HUES6 (cell line): Measurements from ENCODE around the gene SCTR.

Source experiments
- H3K27ac ChIP-seq: 2 replicates; pipeline ENCODE4 v1.7.0; 2013; ENCODE audit warnings: low read depth, mild to moderate bottlenecking, low read length, inconsistent platforms
- H3K27me3 ChIP-seq: 2 replicates; pipeline ENCODE4 v1.6.1; 2013; ENCODE audit warnings: low read length; ENCODE audit not compliant: control insufficient read depth, insufficient read depth
- H3K36me3 ChIP-seq: 2 replicates; pipeline ENCODE4 v1.6.1; 2013; ENCODE audit warnings: low read length; ENCODE audit not compliant: control insufficient read depth, insufficient read depth
- H3K4me1 ChIP-seq: 2 replicates; pipeline ENCODE4 v1.6.1; 2013; ENCODE audit warnings: low read length; ENCODE audit not compliant: control insufficient read depth, insufficient read depth
- H3K4me3 ChIP-seq: 2 replicates; pipeline ENCODE4 v1.5.1; 2013; ENCODE audit warnings: low read depth, low read length
- H3K9ac ChIP-seq: one replicate; pipeline ENCODE4 v1.6.1; 2013; ENCODE audit warnings: mild to moderate bottlenecking, low read length
- H3K9me3 ChIP-seq: 2 replicates; pipeline ENCODE4 v1.6.1; 2013; ENCODE audit warnings: low read depth, low read length; ENCODE audit not compliant: control insufficient read depth, insufficient read depth

Gene SCTR

GRCh38 chr2:119469661-119470297 lies 54.5 kb downstream of the SCTR start:
- Histone ChIP-seq H3K4me1 (peaks cover 10% of the 10 kb centered on the region), H3K27me3 (no peaks in the 10 kb centered on the region), H3K9me3 (no peaks in the 10 kb centered on the region), H3K4me3 (no peak overlapping the region), H3K27ac (no peak overlapping the region), H3K9ac (no peak overlapping the region), H3K36me3 (no peaks in the 10 kb centered on the region)

GRCh38 chr2:119469131-119469530 lies 55.2 kb downstream of the SCTR start:
- peaks cover 10% of the 10 kb centered on the region for H3K4me1 ChIP-seq
- no peak overlapping the region for H3K9ac ChIP-seq
- H3K27ac ChIP-seq: no peak overlapping the region
- H3K9me3 ChIP-seq: no peaks in the 10 kb centered on the region
- H3K4me3 ChIP-seq: no peak overlapping the region
- H3K36me3 ChIP-seq: no peaks in the 10 kb centered on the region
- no peaks in the 10 kb centered on the region for H3K27me3 ChIP-seq

- Histone ChIP-seq H3K9me3 (no peaks in the 10 kb centered on the region), H3K36me3 (no peaks in the 10 kb centered on the region), H3K4me1 (peaks cover 10% of the 10 kb centered on the region), H3K27me3 (no peaks in the 10 kb centered on the region), H3K9ac (no peak overlapping the region), H3K4me3 (no peak overlapping the region), H3K27ac (no peak overlapping the region)
Measured at GRCh38 chr2:119468154-119468955, 55.9 kb downstream of the SCTR start.

- no peak overlapping the region for H3K9ac ChIP-seq
- no peak overlapping the region for H3K4me3 ChIP-seq
- no peaks in the 10 kb centered on the region for H3K36me3 ChIP-seq
Measured at GRCh38 chr2:119466373-119466772, 57.9 kb downstream of the SCTR start.

DNA sequence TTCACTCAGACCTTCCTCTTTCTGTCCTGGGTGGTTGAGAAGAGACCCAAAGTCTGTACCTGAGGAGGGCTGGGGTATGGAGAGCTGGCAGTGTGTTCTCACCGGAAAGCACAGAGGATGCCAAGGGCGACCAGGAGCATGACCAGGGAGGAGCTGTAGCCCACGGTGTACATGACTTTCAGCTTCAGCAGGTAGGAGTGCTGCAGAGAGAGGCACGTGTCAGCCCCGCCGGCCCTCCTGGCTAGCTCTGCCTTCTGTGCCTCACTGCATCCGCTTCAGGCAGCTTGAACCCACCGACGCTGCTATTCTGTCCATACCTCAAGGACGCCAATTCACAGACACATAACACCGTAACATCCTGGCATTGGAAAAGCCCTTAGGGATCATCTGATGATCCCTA lies 58.6 kb downstream of the SCTR start:
- Histone ChIP-seq H3K27me3 (no peaks in the 10 kb centered on the region), H3K9ac (no peak overlapping the region), H3K27ac (no peak overlapping the region), H3K9me3 (no peaks in the 10 kb centered on the region), H3K4me1 (peaks cover 10% of the 10 kb centered on the region), H3K36me3 (no peaks in the 10 kb centered on the region), H3K4me3 (no peak overlapping the region)

More at GRCh38 chr2:119466373-119466772, 57.9 kb downstream of the SCTR start:
- Histone ChIP-seq H3K27me3 (no peaks in the 10 kb centered on the region), H3K4me1 (peaks cover 10% of the 10 kb centered on the region), H3K9me3 (no peaks in the 10 kb centered on the region), H3K27ac (no peak overlapping the region)

DNA sequence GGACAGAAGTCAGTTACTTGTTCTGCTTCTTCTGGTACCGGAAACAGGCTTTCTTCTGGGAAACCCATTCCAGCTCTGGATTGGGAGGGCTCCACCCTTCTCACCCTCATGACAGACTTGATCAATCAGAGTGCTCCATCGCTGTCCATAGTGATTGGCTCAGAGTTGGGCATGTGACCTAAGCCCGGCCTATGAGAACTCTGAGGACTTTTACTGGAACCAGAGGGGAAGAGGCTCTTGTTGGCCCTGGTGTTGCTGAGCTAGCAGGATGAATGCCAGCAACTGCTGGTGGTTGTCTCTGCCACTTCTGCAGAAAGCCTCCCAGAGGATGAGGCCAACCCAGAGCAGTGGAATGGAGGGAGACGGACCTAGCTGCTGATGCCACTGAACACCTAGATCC lies 59.3 kb downstream of the SCTR start:
- H3K9ac ChIP-seq: no peak overlapping the region
- H3K4me1 ChIP-seq: peaks cover 9% of the 10 kb centered on the region
- no peak overlapping the region for H3K4me3 ChIP-seq
- no peak overlapping the region for H3K27ac ChIP-seq
- H3K36me3 ChIP-seq: no peaks in the 10 kb centered on the region
- no peaks in the 10 kb centered on the region for H3K9me3 ChIP-seq
- H3K27me3 ChIP-seq: no peaks in the 10 kb centered on the region

GRCh38 chr2:119463990-119464389 lies 60.3 kb downstream of the SCTR start:
- H3K27me3 ChIP-seq: no peaks in the 10 kb centered on the region
- H3K9ac ChIP-seq: no peak overlapping the region
- H3K4me1 ChIP-seq: peaks cover 2% of the 10 kb centered on the region; the same call in 1 of the 2 replicates
- no peak overlapping the region for H3K27ac ChIP-seq
- H3K9me3 ChIP-seq: no peaks in the 10 kb centered on the region
- H3K4me3 ChIP-seq: no peak overlapping the region
- H3K36me3 ChIP-seq: no peaks in the 10 kb centered on the region

GRCh38 chr2:119463136-119463535 lies 61.1 kb downstream of the SCTR start:
- Histone ChIP-seq H3K4me3 (no peak overlapping the region), H3K4me1 (peaks cover 2% of the 10 kb centered on the region; the same call in 1 of the 2 replicates), H3K9ac (no peak overlapping the region), H3K9me3 (no peaks in the 10 kb centered on the region), H3K27me3 (no peaks in the 10 kb centered on the region), H3K36me3 (no peaks in the 10 kb centered on the region), H3K27ac (no peak overlapping the region)

DNA sequence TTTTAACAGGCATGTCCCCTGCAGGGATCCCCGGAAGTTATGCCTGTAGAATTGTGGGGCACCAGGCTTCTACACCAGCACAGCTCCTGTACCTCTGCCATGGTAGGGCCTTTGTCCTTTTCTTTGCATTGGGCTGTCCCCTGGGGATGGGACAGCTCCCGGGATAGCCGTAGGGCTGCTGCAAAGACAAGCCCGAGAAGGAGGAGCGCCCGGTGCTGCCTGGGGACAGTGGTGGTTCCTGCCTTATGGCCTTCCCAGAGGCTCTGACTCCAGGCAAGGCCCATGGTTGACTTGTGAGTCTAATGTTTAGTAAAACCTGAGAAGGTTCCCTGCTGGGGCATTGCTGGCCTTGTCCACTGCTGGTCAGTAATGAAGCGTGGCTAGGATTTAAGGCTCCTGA lies 61.7 kb downstream of the SCTR start:
- no peak overlapping the region for H3K4me3 ChIP-seq
- peaks cover 2% of the 10 kb centered on the region; the same call in 1 of the 2 replicates for H3K4me1 ChIP-seq
- H3K9me3 ChIP-seq: no peaks in the 10 kb centered on the region
- no peak overlapping the region for H3K27ac ChIP-seq
- no peak overlapping the region for H3K9ac ChIP-seq
- H3K36me3 ChIP-seq: no peaks in the 10 kb centered on the region
- H3K27me3 ChIP-seq: no peaks in the 10 kb centered on the region

DNA sequence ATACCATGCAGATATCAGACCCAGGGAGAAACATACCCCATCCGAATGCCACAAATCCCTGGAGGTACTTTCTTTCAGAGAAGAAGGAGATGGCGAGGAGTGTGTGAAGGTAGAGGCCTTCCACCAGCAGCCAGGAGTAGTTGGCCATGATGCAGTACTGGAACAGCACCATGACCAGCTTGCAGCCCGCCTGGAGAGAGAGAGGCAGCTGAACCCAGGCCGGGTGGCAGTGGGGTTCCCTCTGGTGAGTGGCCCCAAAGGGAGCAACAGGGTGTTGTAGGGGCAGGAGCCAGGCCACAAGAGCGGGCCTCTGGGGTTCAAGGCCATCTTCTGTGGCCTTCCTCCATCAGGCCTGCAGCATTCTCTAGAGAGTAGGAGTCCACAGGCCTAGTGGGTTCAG lies 62.5 kb downstream of the SCTR start:
- Histone ChIP-seq H3K36me3 (no peaks in the 10 kb centered on the region), H3K27me3 (no peaks in the 10 kb centered on the region), H3K4me3 (no peak overlapping the region), H3K9me3 (no peaks in the 10 kb centered on the region), H3K4me1 (peaks cover 2% of the 10 kb centered on the region; the same call in 1 of the 2 replicates), H3K9ac (no peak overlapping the region), H3K27ac (no peak overlapping the region)

- Histone ChIP-seq H3K27me3 (no peaks in the 10 kb centered on the region), H3K27ac (no peak overlapping the region), H3K4me1 (peaks cover 2% of the 10 kb centered on the region; the same call in 1 of the 2 replicates), H3K9me3 (no peaks in the 10 kb centered on the region), H3K36me3 (no peaks in the 10 kb centered on the region), H3K9ac (no peak overlapping the region), H3K4me3 (no peak overlapping the region)
Measured at GRCh38 chr2:119460076-119460475, 64.2 kb downstream of the SCTR start.
